Smooth muscle cell (in vitro differentiated cells): ENCODE data around the gene DYRK1A. TPM values are rescaled to one million over a fixed set of nuclear protein-coding genes. Genes with fewer than 3 reads are reported as not detected.

Experiments used
- DNase-seq: peaks from one replicate; lab custom pipeline; 2025; ENCODE audit not compliant: unreplicated experiment; lab: John Stamatoyannopoulos, UW
- H2AFZ ChIP-seq: fragments of 200-600 bp; sonication (generic); 2 replicates; pipeline ENCODE4 v1.6.0; 2016; ENCODE audit warnings: antibody characterized with exemption, low read depth, mild to moderate bottlenecking
- H3F3A ChIP-seq: fragments of 200-600 bp; sonication (generic); 2 replicates; pipeline ENCODE4 v1.6.0; 2017; ENCODE audit warnings: antibody characterized with exemption, low read depth
- H3K27ac ChIP-seq: fragments of 200-600 bp; sonication (generic); 2 replicates; pipeline ENCODE4 v1.5.1; 2016; ENCODE audit warnings: low read depth, mild to moderate bottlenecking
- H3K27me3 ChIP-seq: fragments of 200-600 bp; sonication (generic); 2 replicates; pipeline ENCODE4 v1.6.1; 2016; ENCODE audit warnings: low read depth, mild to moderate bottlenecking
- H3K36me3 ChIP-seq: fragments of 200-600 bp; sonication (generic); 2 replicates; pipeline ENCODE4 v1.5.1; 2016; ENCODE audit warnings: low read depth
- H3K4me1 ChIP-seq: fragments of 200-600 bp; sonication (generic); 2 replicates; pipeline ENCODE4 v1.5.1; 2016; ENCODE audit warnings: low read depth
- H3K4me2 ChIP-seq: fragments of 200-600 bp; sonication (generic); 2 replicates; pipeline ENCODE4 v1.6.0; 2016; ENCODE audit warnings: mild to moderate bottlenecking
- H3K4me3 ChIP-seq: fragments of 200-600 bp; sonication (generic); 2 replicates; pipeline ENCODE4 v1.5.1; 2016; ENCODE audit warnings: mild to moderate bottlenecking
- H3K79me2 ChIP-seq: fragments of 200-600 bp; sonication (generic); 2 replicates; pipeline ENCODE4 v1.6.0; 2016; ENCODE audit warnings: low read depth, mild to moderate bottlenecking
- H3K9ac ChIP-seq: fragments of 200-600 bp; sonication (generic); 2 replicates; pipeline ENCODE4 v1.6.0; 2016; ENCODE audit warnings: low read depth
- H3K9me3 ChIP-seq: fragments of 200-600 bp; sonication (generic); replicated peaks from 2 replicates; pipeline ENCODE4 v1.5.1; 2016; ENCODE audit warnings: low read depth
- H4K20me1 ChIP-seq: fragments of 200-600 bp; sonication (generic); 2 replicates; pipeline ENCODE4 v1.6.0; 2016; ENCODE audit warnings: low read depth
- CTCF ChIP-seq: fragments of 200-600 bp; sonication (generic); IDR thresholded peaks from 2 replicates; pipeline ENCODE4 v1.5.1; 2017; ENCODE audit warnings: borderline replicate concordance, mild to moderate bottlenecking, antibody characterized with exemption; ENCODE audit not compliant: insufficient read depth, poor library complexity, severe bottlenecking
- WGBS: methylation state at CpG from one replicate; pipeline ENCODE4 v1.1.7; 2016; ENCODE audit warnings: low lambda C conversion rate; 5-methylcytosine and 5-hydroxymethylcytosine counted together
- polyA plus RNA-seq: library from polyadenylated mRNA; unstranded; fragments of >200 nt; fragmentation: Nextera tagmentation; extraction: Ambion mirVana; gene quantifications from 2 replicates; pipeline ENCODE4 v1.2.1, GENCODE V29; 2016
- total RNA-seq: library from RNA; depleted of rRNA; stranded (reverse); fragments of >200 nt; gene quantifications from 2 replicates; pipeline ENCODE4 v1.2.3, GENCODE V29; 2014

Gene DYRK1A
- total and polyA plus RNA-seq, 2 experiments from 2014 or later, result 2.4 to 61.7 TPM

- no peak for DNase-seq
- Histone ChIP-seq H3F3A (no peaks in the 10 kb centered on the region), H3K4me1 (peaks cover 8% of the 10 kb centered on the region), H3K79me2 (no peaks in the 10 kb centered on the region), H3K9ac (no peak overlapping the region), H4K20me1 (no peaks in the 10 kb centered on the region), H3K9me3 (no peaks in the 10 kb centered on the region), H3K36me3 (no peaks in the 10 kb centered on the region), H3K27ac (no peak overlapping the region), H3K4me3 (no peak overlapping the region), H3K27me3 (no peaks in the 10 kb centered on the region), H2AFZ (no peak overlapping the region), H3K4me2 (no peak overlapping the region)
- TF ChIP-seq CTCF, result no peak
- WGBS, result 88% methylated on average over 11 of the region's 11 CpGs
Observed at GRCh38 chr21:37561941-37562919, 195.7 kb downstream of the DYRK1A start.

- no peaks in the 10 kb centered on the region for H4K20me1 ChIP-seq
- no peaks in the 10 kb centered on the region for H3K79me2 ChIP-seq
- peak overlapping the region; percentile 96 for H3K27ac ChIP-seq
- no peak overlapping the region for H3K4me3 ChIP-seq
- H3K36me3 ChIP-seq, result no peaks in the 10 kb centered on the region
- no peak overlapping the region for H3K4me2 ChIP-seq
- no peak overlapping the region for H2AFZ ChIP-seq
- H3F3A ChIP-seq, result no peaks in the 10 kb centered on the region
- DNase-seq, result no peak
- H3K27me3 ChIP-seq, result no peaks in the 10 kb centered on the region
- 94% methylated on average over 22 of the region's 22 CpGs for WGBS
- peaks cover 8% of the 10 kb centered on the region for H3K4me1 ChIP-seq
- H3K9ac ChIP-seq, result no peak overlapping the region
- H3K9me3 ChIP-seq, result no peaks in the 10 kb centered on the region
- no peak for TF ChIP-seq CTCF
Observed at GRCh38 chr21:37562920-37563640, 196.5 kb downstream of the DYRK1A start.

DNA sequence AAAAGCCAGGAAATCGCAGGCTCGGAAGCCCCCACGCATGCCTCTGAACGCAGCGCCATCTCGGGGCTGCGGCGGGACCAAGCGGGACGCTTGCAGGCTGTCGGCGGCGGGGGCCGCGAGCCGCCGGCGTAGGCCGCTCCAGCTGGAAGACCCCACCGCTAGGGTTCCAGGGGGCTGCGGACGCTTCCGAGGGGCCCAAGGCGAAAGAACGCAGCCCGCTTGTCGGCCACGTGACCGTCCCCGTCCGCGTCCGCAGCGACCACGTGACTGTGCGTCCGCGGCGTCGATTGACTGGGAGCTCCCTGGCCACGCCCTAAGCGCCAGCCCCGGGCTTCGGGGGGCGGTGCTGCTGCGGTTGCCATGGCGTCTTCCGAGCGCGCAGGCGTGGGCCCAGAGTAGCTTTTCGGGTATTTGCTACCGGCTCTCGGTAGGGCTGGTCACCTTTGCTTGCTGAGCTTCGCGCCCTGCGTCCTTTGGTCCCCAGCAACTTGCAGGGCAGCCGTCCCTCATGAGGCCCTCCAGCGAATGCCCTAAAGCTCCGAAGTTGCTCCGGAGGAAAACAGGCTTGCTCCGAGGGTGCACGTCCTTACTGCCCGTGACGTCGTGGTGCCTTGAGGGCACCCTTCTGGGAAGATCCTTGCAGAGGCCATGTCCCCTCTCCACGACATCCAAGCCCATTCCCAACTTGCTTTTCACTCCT, 197.2 kb downstream of the DYRK1A start:
- Histone ChIP-seq H3K4me2 (peak overlapping the region; percentile 59), H3K79me2 (no peaks in the 10 kb centered on the region), H3K36me3 (no peaks in the 10 kb centered on the region), H4K20me1 (no peaks in the 10 kb centered on the region), H3F3A (no peaks in the 10 kb centered on the region), H3K27me3 (no peaks in the 10 kb centered on the region), H3K4me1 (peaks cover 8% of the 10 kb centered on the region), H2AFZ (no peak overlapping the region), H3K27ac (peak overlapping the region; percentile 96), H3K4me3 (no peak overlapping the region), H3K9me3 (no peaks in the 10 kb centered on the region), H3K9ac (peak overlapping the region; percentile 69)
- no peak for TF ChIP-seq CTCF
- WGBS, result 82% methylated on average over 48 of the region's 67 CpGs
- DNase-seq, result no peak
